KMS-11 (cell line): ENCODE measurements around the gene KNCN.

Experiments
- H2AFZ ChIP-seq: fragments of 200-600 bp; sonication (generic); 2 replicates; pipeline ENCODE4 v1.6.1; 2016; ENCODE audit warnings: antibody characterized with exemption, mixed run types, low read depth
- H3K27ac ChIP-seq: fragments of 200-600 bp; sonication (generic); 2 replicates; pipeline ENCODE4 v1.6.1; 2016; ENCODE audit warnings: mild to moderate bottlenecking, mixed run types
- H3K27me3 ChIP-seq: fragments of 200-600 bp; sonication (generic); 2 replicates; pipeline ENCODE4 v1.6.1; 2017; ENCODE audit warnings: mild to moderate bottlenecking, low read depth, mixed run types, moderate library complexity; ENCODE audit not compliant: insufficient read depth
- H3K36me3 ChIP-seq: fragments of 200-600 bp; sonication (generic); 2 replicates; pipeline ENCODE4 v1.6.1; 2017; ENCODE audit warnings: mild to moderate bottlenecking, mixed run types; ENCODE audit not compliant: insufficient read depth
- H3K4me1 ChIP-seq: fragments of 200-600 bp; sonication (generic); 2 replicates; pipeline ENCODE4 v1.6.1; 2016; ENCODE audit warnings: mild to moderate bottlenecking, low read depth, mixed run types; ENCODE audit not compliant: poor library complexity, severe bottlenecking
- H3K4me2 ChIP-seq: fragments of 200-600 bp; sonication (generic); 2 replicates; pipeline ENCODE4 v1.7.0; 2016; ENCODE audit warnings: mild to moderate bottlenecking, mixed run types
- H3K4me3 ChIP-seq: fragments of 200-600 bp; sonication (generic); IDR thresholded peaks from 2 replicates; pipeline ENCODE4 v1.6.1; 2017; ENCODE audit warnings: low read depth, low read length, mixed read lengths; ENCODE audit not compliant: insufficient read depth
- H3K79me2 ChIP-seq: fragments of 200-600 bp; sonication (generic); 2 replicates; pipeline ENCODE4 v1.6.1; 2016; ENCODE audit warnings: low read depth, mixed run types; ENCODE audit not compliant: insufficient read depth
- H3K9ac ChIP-seq: fragments of 200-600 bp; sonication (generic); 2 replicates; pipeline ENCODE4 v1.6.1; 2016; ENCODE audit warnings: mild to moderate bottlenecking, mixed run types
- H4K20me1 ChIP-seq: fragments of 200-600 bp; sonication (generic); 2 replicates; pipeline ENCODE4 v1.6.1; 2016; ENCODE audit warnings: mild to moderate bottlenecking, mixed run types; ENCODE audit not compliant: insufficient read depth
- TF ChIP-seq, protein P1 (sequence below): fragments of 200-600 bp; sonication (generic); conservative IDR thresholded peaks from 2 replicates; pipeline ENCODE4 v1.6.1; 2017; ENCODE audit warnings: low read depth, mild to moderate bottlenecking, antibody characterized with exemption, low read length, moderate library complexity, mixed read lengths

Gene KNCN

DNA sequence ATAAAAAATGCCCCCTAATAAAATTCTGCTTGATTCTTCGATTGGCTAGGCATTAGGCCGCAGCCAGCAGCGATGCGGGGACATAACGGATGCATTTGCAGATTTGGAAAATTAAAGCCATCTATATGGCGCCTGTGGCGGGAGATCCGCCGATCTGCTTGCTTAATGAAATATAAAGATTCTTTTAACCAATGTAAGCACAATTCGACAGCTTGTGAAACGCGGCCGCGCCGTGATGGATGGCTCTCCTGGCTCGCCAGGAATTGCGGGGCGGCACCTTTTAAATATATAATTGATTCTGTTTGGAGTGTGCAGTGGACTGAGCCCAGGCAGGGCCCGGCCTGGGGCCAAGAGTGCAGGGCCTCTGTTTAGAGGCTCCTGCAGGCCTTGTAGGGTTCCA is 53.8 kb downstream of the KNCN start:
- H3K27me3 ChIP-seq: peaks cover 2% of the 10 kb centered on the region
- no peaks in the 10 kb centered on the region for H3K4me1 ChIP-seq
- no peak overlapping the region for H3K4me2 ChIP-seq
- H2AFZ ChIP-seq: no peak overlapping the region
- TF ChIP-seq, protein P1, sequence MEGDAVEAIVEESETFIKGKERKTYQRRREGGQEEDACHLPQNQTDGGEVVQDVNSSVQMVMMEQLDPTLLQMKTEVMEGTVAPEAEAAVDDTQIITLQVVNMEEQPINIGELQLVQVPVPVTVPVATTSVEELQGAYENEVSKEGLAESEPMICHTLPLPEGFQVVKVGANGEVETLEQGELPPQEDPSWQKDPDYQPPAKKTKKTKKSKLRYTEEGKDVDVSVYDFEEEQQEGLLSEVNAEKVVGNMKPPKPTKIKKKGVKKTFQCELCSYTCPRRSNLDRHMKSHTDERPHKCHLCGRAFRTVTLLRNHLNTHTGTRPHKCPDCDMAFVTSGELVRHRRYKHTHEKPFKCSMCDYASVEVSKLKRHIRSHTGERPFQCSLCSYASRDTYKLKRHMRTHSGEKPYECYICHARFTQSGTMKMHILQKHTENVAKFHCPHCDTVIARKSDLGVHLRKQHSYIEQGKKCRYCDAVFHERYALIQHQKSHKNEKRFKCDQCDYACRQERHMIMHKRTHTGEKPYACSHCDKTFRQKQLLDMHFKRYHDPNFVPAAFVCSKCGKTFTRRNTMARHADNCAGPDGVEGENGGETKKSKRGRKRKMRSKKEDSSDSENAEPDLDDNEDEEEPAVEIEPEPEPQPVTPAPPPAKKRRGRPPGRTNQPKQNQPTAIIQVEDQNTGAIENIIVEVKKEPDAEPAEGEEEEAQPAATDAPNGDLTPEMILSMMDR: no peak
- no peaks in the 10 kb centered on the region for H3K36me3 ChIP-seq
- no peaks in the 10 kb centered on the region for H3K79me2 ChIP-seq
- no peak overlapping the region for H3K9ac ChIP-seq
- H4K20me1 ChIP-seq: no peaks in the 10 kb centered on the region
- no peak overlapping the region for H3K27ac ChIP-seq
- no peak overlapping the region for H3K4me3 ChIP-seq

- H4K20me1 ChIP-seq: no peaks in the 10 kb centered on the region
- H3K79me2 ChIP-seq: no peaks in the 10 kb centered on the region
- H3K36me3 ChIP-seq: no peaks in the 10 kb centered on the region
- TF ChIP-seq, protein P1: no peak
- no peaks in the 10 kb centered on the region for H3K4me1 ChIP-seq
- H3K27ac ChIP-seq: no peak overlapping the region
- no peak overlapping the region for H2AFZ ChIP-seq
- peaks cover 7% of the 10 kb centered on the region for H3K27me3 ChIP-seq
- H3K9ac ChIP-seq: no peak overlapping the region
- no peak overlapping the region for H3K4me3 ChIP-seq
- no peak overlapping the region for H3K4me2 ChIP-seq
Observed at GRCh38 chr1:46497020-46497419, 54.4 kb downstream of the KNCN start.

DNA sequence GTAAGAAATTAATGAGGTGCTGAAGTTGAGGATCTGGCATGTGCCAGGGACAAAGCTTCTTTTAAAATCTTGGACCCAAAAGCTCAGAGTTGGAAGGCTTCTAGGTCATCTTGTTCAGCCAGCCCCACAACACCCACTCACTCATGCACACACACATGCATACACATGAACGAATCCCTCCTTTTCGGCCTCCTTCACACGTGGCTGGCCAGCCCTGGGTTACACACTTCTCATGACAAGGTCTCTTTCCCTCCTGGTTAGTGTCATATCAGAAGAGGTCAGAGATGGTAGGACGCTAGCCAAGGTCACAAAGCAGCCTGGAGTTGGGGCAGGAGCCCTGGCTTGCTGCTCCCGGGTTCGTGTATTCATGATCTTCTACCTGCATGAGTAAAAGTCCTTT is 54.9 kb downstream of the KNCN start:
- Histone ChIP-seq H4K20me1 (no peaks in the 10 kb centered on the region), H2AFZ (no peak overlapping the region), H3K27ac (no peak overlapping the region), H3K4me2 (no peak overlapping the region), H3K4me3 (no peak overlapping the region), H3K79me2 (no peaks in the 10 kb centered on the region), H3K27me3 (peaks cover 12% of the 10 kb centered on the region), H3K9ac (no peak overlapping the region), H3K36me3 (no peaks in the 10 kb centered on the region), H3K4me1 (no peaks in the 10 kb centered on the region)
- TF ChIP-seq, protein P1: no peak

- Histone ChIP-seq H3K27me3 (peaks cover 19% of the 10 kb centered on the region), H2AFZ (no peak overlapping the region), H3K27ac (no peak overlapping the region), H3K4me2 (no peak overlapping the region), H3K36me3 (no peaks in the 10 kb centered on the region), H3K4me3 (no peak overlapping the region), H3K9ac (no peak overlapping the region), H3K79me2 (no peaks in the 10 kb centered on the region), H4K20me1 (no peaks in the 10 kb centered on the region), H3K4me1 (no peaks in the 10 kb centered on the region)
- TF ChIP-seq, protein P1: no peak
Observed at GRCh38 chr1:46495778-46496177, 55.7 kb downstream of the KNCN start.
